ENCODE measurements around the gene RPS19BP1.

The RPS19BP1 gene

DNA sequence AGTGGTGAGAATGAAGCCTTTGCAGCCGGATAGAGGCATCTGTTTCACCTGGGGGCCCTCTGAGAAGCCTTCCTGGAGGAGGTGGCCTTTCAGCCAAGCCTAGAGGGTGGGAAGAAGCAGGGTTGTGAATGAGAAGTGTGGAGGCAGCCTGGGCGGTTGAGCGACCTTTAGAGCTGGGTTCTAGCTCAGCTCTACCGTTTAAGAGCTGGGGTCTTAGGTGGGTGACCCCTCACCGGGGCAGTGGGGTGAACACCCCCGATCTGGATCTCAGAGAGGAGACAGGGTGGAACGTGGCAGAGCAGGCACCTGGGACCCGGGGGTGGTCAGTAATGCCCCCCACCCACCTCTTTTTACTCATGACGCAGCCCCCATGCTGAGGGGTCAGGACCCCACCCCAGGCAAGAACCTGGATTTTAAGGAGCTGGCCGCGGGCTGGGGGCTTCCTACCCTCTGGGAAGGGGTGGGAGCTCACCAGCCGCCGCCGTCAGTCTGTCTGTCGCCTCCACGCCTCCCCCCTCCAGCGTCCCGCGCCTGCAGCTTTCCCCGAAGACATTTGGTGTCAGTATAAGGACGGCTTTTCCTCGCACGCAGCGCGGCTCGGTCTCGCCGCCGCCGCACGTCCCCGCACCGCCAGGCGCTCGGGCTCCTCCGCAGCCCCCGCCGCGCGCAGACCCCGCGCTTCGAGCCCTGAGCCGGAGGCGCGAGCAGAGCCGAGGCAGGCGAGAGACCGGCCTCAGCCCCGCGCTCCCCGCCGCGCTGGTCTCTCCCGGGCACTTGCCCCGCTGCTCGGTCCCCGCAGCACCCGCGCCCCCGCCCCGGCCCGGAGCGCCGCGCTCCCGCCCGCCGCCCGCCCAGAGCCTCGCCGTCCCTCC lies 24.7 kb upstream of the RPS19BP1 start:
- Histone ChIP-seq H3K4me3 (ENCODE audit: low read length) (no peak overlapping the region), H3K27ac (ENCODE audit: low read depth, low read length) (no peak overlapping the region), H3K4me1 (ENCODE audit: control insufficient read depth, low read length) (no peaks in the 10 kb centered on the region), H3K36me3 (ENCODE audit: control insufficient read depth, low read length) (no peaks in the 10 kb centered on the region), H4K20me1 (ENCODE audit: control insufficient read depth, insufficient read depth, low read depth, low read length) (no peaks in the 10 kb centered on the region), H3K4me2 (ENCODE audit: low read length) (no peak overlapping the region), H3K9me2 (replicated peaks; ENCODE audit: control insufficient read depth, low read length) (no peaks in the 10 kb centered on the region), H3F3A (ENCODE audit: control insufficient read depth, insufficient read depth) (no peaks in the 10 kb centered on the region), H3K27me3 (ENCODE audit: control insufficient read depth, low read length) (peaks cover 12% of the 10 kb centered on the region; the same call in 1 of the 2 replicates), H3K9me3 (ENCODE audit: control insufficient read depth, insufficient read depth, low read length) (no peaks in the 10 kb centered on the region), H3K79me2 (ENCODE audit: control insufficient read depth, low read length) (no peaks in the 10 kb centered on the region)
- no peak for TF ChIP-seq CTCF (IDR thresholded peaks at IDR 0.05; ENCODE audit: low read depth, low read length, poor library complexity, severe bottlenecking)

GRCh38 chr22:39554151-39554550 lies 21.6 kb upstream of the RPS19BP1 start:
- Histone ChIP-seq H3K9me3 (ENCODE audit: control insufficient read depth, insufficient read depth, low read length) (no peaks in the 10 kb centered on the region), H3K27ac (ENCODE audit: low read depth, low read length) (no peak overlapping the region), H3K4me2 (ENCODE audit: low read length) (no peak overlapping the region), H3K4me1 (ENCODE audit: control insufficient read depth, low read length) (no peaks in the 10 kb centered on the region), H3K79me2 (ENCODE audit: control insufficient read depth, low read length) (no peaks in the 10 kb centered on the region), H3F3A (ENCODE audit: control insufficient read depth, insufficient read depth) (no peaks in the 10 kb centered on the region), H3K36me3 (ENCODE audit: control insufficient read depth, low read length) (no peaks in the 10 kb centered on the region), H3K9me2 (replicated peaks; ENCODE audit: control insufficient read depth, low read length) (no peaks in the 10 kb centered on the region), H3K27me3 (ENCODE audit: control insufficient read depth, low read length) (peaks cover 22% of the 10 kb centered on the region), H3K4me3 (ENCODE audit: low read length) (no peak overlapping the region), H4K20me1 (ENCODE audit: control insufficient read depth, insufficient read depth, low read depth, low read length) (no peaks in the 10 kb centered on the region)
- TF ChIP-seq CTCF (IDR thresholded peaks at IDR 0.05; ENCODE audit: low read depth, low read length, poor library complexity, severe bottlenecking) = no peak
- no peak for TF ChIP-seq EZH2phosphoT487 (IDR thresholded peaks at IDR 0.05; ENCODE audit: borderline replicate concordance, low read length)

DNA sequence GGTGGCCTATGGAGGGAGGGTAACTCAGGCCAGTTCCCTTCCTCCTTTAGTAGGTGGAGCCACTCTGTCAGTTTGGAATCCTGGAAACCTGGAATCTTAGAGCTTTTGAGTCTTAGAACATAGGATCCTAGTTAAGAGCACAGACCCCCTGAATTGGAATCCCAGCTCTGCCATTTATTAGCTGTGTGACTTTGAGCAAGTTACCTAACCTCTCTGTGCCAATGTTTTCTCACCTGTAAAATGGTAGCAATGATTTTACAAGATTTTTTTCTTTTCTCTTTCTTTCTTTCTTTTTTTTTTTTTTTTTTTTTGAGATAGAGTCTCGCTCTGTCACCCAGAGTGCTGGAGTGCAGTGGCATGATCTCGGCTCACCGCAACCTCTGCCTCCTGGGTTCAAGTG lies 20.9 kb upstream of the RPS19BP1 start:
- no peaks in the 10 kb centered on the region for H3K79me2 ChIP-seq (ENCODE audit: control insufficient read depth, low read length)
- no peaks in the 10 kb centered on the region for H3K9me3 ChIP-seq (ENCODE audit: control insufficient read depth, insufficient read depth, low read length)
- no peaks in the 10 kb centered on the region for H3K36me3 ChIP-seq (ENCODE audit: control insufficient read depth, low read length)
- no peak for TF ChIP-seq CTCF (IDR thresholded peaks at IDR 0.05; ENCODE audit: low read depth, low read length, poor library complexity, severe bottlenecking)
- TF ChIP-seq EZH2phosphoT487 (IDR thresholded peaks at IDR 0.05; ENCODE audit: borderline replicate concordance, low read length) = no peak
- no peak overlapping the region for H3K4me3 ChIP-seq (ENCODE audit: low read length)
- no peaks in the 10 kb centered on the region for H3K9me2 ChIP-seq (replicated peaks; ENCODE audit: control insufficient read depth, low read length)
- no peaks in the 10 kb centered on the region for H4K20me1 ChIP-seq (ENCODE audit: control insufficient read depth, insufficient read depth, low read depth, low read length)
- no peaks in the 10 kb centered on the region for H3F3A ChIP-seq (ENCODE audit: control insufficient read depth, insufficient read depth)
- H3K27ac ChIP-seq (ENCODE audit: low read depth, low read length) = no peak overlapping the region
- no peaks in the 10 kb centered on the region for H3K4me1 ChIP-seq (ENCODE audit: control insufficient read depth, low read length)
- H3K27me3 ChIP-seq (ENCODE audit: control insufficient read depth, low read length) = peaks cover 22% of the 10 kb centered on the region
- no peak overlapping the region for H3K4me2 ChIP-seq (ENCODE audit: low read length)

Measured in DOHH2 (cell line).